GM10847 (cell line): ENCODE data around the gene PSD2.

Experiments used
- POLR2A ChIP-seq: IDR thresholded peaks from 2 replicates; pipeline ENCODE4 v1.6.1; 2011; ENCODE audit not compliant: insufficient read length; ENCODE audit errors: extremely low read depth

PSD2 gene

DNA sequence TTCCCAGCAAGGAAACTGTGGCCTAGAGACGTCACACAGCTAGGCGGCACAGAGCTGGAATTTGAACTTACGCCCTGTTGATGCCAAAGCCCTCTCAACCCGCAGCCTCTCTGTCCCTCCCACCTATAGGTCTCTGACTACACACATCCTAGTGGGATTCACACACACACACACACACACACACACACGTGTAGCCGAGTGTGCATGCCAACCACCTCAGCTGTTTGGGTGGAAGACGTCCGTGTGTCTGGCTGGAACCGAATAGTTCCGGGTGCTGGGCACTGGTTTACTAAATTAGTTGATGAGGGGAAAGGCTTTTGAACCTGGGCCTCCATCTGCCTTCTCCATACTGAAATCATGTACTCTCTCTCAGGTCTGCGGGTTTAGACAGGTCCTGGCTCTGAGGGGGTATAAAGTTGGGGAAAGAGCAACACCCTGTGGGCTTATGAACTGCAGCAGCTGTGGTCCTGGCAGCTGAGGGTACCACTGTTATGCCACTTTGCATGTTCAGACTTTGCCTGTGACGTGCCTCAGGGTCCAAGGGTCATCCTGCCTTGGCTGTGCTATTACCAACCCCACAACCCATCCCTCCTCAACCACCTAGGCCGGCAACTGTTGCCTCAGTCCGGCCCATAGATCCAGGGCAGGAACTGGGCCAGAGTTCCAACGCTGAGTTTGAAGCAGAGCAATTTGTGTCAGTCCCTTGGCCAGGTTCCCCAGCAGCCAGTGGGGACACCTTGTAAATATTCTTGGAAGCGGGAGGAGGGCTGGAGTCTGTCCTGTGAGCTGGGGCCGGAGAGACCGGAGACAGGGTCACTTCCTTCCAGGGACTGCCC lies 50.5 kb downstream of the PSD2 start:
- no peak for TF ChIP-seq POLR2A

DNA sequence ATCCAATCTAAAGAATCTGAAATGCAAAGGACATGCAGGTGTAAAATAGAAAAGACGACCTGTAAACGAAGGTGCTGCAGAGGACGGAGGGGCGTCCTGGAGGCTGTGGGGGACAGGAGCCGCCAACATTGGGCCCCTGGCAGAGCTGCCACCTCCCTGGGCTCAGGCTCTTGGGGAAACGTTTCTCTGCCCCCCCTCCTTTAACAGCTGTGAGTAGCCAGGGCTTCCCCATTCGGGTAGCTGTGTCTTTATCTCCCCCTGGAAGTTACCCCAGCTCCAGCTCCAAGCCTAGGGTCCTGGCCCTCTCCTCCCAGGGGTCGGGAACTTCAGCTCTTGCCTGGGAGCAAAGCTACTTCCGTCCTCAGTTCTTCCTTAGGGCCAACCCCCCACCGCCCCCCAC lies 51.5 kb downstream of the PSD2 start:
- no peak for TF ChIP-seq POLR2A

DNA sequence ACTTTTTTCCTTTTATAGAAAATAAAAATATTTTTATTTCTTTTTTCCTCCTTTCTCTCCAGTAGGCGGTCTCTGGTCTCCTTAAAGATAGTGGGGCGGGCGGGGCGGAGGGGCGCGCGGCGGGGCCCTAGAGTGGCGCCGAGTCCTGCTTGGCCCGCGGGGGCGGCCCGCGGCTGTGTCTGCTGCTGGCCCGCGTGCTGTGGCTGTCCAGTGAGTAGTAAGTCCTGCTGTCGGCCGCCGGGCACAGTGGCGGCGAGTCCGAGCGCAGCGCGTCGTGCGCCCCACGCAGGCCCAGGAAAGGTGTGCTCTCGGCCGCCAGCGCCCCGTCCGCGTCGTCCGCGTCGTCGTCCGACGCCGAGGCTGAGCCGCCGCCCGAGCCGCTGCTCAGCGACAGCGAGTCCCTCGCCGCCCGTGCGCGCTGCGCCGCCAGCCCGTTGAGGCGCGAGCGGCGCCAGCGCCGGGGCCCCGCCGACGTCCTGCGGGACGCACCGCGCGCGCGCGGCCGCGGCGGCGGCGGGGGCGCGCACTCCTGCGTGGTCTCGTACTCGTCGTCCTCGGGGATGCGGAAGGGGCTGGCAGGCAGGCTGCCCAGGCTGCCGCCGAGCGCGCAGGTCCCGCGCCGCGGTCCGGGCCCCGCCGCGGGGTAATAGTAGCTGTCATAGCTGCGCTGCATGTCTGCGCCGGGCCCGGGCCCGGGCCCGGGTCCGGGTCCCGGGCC lies 52.3 kb downstream of the PSD2 start:
- no peak for TF ChIP-seq POLR2A

DNA sequence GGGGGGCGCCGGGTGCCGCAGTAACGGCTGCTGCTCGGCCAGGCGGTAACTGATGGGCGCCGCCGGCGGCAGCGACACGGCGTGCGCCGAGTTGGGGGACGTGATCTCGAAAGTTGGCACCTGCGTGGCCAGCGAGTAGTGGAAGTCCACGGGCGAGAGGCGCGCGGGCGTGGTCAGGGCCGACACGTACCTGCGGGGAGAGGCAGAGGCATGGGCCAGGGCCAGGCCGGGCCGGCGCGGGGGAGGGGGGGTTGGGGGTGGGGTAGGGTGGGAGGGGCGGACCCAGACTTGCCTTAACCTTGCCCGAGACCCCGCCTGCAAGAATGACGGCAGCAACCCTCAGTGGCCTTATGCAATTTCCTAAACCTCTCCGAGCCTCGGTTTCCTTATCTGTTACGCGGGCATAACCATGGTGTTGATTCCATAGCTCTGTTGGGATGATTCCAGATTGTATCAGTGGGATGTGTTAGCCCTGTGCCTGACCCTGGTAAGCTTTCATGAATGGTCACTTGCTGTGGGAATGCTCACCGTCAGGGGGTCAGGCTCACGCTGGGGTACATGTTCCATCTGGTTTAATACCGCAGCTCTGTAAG lies 53.0 kb downstream of the PSD2 start:
- no peak for TF ChIP-seq POLR2A

DNA sequence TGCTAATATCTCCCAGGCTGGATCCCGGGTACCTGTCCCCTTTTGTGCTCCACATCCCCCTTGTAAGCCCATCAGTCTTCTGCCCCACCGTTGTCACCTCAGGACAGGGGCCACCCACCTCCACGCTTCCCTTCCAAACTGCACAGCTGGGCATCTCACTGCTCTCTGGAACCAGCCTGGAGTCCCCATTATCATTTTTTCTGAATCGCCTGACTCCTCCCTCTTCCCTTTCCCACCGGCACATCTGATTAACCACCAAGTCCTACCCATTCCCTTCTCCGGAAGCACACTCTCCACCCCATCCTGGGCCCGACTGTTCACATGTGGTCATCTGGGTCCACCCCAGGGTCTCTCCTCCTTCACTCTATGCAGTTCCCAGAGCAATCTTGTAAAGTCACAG lies 53.9 kb downstream of the PSD2 start:
- no peak for TF ChIP-seq POLR2A

DNA sequence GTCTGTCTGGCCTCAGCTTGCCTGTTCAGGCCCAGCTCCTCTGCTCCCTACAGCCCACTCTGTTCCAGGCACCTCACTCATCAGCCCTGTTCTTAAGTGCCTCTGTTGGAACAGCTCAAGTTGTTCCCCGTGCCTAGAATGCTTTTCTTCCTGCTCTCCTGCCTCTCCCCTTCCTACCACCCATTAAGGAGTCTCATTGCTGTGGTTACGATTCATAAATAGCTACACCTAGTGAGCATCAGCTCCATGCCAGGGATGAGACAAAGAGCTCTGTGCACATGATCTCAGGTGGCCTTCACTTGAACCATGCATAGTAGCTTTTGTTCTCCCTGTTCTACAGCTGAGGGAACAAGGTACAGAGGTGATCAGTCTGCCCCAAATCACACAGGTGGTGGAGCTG lies 54.3 kb downstream of the PSD2 start:
- no peak for TF ChIP-seq POLR2A

DNA sequence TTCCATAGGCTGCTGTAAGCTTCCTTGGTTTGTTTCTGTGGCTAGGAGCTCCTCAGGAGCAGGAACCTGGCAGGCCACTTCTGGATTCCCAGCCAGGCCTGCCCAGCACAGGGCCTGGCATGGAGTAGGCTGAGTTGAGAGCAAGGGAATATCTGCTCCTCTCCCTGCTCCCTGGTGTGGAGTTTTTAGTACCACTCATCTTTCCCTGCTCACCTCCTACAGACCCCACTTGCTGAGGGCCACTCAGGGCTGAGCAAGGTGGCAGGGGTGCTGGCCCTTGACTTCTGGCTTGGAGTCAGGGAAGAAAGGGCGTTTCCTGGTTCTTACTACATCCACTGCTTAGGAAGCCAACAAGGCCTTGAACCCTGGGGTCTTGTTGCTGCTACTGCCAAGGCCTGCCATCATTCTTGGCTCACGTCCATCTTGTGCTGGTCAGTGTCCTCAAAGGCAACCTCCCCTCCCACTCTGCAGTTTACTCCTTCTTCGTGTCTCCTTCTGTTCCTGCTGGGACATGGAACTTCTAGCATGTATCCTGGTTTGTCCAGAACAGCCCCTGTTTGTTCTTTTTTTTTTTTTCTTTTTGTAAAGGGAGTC lies 54.9 kb downstream of the PSD2 start:
- no peak for TF ChIP-seq POLR2A

DNA sequence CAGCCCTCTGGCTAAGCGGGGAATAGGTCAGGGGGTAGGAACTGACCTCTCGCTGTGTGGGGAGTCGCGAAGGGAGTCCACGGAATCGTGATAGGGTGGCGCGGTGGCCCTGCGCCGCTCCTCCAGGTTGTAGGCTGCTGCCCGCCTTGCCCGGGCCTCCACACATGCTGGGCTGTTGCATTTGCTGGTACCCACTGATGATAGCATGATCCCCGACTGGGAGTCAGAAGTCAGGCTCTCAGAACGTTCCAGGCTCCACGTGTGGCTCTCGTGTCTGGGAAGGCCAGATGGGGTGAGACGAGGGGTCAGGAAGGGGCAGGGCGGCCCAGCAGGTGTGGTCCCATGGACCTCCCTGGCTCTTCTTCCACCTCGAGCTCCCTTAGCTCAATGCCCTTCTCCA lies 56.0 kb downstream of the PSD2 start:
- no peak for TF ChIP-seq POLR2A

DNA sequence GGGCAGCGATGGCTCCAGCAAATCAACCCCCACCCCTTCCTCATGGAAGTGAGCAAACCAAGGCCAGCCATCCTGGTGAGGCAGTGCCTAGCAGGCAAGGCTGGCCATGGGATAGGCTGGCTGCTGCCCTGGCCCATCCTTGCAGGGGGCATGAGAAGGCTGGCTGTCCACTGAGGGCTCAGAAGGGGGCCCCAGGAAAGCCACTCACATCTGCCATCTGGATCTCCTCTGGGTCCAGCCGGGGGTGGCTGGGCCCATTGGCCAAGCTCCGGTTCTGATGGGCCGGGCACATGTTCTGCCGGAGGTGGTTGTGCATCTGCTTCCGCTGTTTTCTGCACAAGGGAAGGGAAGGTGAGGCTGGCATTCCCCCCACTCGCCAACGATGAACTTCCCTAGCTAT lies 57.1 kb downstream of the PSD2 start:
- no peak for TF ChIP-seq POLR2A

DNA sequence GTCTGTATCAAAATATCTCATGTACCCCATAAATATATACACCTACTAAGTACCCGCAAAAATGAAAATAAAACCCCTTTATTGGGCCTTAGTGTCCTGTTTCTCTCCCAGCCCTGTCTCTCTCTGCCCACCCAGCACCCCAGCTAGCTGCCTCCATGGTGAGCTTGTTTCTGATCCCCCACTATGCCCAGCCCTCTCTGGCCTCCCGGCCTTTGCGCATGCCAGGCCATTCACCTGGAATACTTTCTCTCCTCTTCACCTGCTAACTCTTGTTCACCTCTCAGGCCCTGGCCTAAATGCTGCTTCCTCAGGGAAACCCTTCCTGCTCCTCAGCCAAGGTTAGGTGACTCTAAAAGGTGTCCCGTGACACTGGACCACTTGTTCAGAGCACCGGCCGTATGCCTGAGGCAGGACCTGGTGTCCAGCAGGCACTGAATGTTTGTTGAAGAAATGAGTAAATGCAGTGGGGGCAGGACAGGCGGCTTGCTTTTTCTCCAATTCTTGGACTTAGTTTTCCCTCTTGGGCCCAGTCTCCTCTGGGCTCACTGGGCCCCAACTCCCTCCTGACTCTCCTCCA lies 58.5 kb downstream of the PSD2 start:
- TF ChIP-seq POLR2A = no peak

DNA sequence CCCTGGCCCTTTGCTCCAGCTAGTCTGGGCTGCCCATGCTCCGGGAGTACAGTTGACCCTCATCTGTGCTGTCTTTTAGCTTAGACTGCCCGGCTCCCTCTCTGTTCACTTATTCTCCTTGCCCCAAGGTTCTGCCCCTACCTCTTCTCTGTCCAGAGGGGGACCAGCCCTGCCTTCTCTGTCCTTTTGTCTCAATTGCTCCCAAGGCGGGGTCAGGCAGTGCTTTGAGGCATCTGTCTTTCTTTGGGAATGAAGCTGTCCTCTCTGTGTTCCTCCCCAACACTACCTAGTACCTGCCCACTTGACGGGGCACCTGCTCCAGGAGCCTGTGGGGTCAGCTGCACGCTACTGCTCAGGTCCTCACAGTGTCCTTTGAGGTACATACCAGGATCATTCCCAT lies 59.3 kb downstream of the PSD2 start:
- no peak for TF ChIP-seq POLR2A

DNA sequence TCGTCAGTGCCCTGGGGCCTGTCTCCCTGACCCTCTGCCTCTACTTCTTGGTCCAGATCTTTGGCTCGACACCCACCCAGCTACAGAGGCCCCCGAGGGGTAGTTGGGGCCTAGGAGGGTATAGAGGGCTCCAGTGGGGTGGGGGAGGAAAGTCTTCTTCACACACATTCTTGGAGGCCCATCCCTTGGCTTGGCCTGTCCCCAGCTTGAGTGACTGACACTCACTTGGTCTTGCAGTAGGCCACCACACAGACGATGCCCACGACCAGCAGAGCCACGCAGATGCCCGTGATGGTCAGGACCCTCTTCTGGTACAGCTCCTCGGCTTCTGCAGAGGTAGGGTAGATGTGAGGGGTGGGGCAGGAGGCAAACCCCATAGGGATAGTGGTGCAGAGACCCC lies 59.8 kb downstream of the PSD2 start:
- no peak for TF ChIP-seq POLR2A

DNA sequence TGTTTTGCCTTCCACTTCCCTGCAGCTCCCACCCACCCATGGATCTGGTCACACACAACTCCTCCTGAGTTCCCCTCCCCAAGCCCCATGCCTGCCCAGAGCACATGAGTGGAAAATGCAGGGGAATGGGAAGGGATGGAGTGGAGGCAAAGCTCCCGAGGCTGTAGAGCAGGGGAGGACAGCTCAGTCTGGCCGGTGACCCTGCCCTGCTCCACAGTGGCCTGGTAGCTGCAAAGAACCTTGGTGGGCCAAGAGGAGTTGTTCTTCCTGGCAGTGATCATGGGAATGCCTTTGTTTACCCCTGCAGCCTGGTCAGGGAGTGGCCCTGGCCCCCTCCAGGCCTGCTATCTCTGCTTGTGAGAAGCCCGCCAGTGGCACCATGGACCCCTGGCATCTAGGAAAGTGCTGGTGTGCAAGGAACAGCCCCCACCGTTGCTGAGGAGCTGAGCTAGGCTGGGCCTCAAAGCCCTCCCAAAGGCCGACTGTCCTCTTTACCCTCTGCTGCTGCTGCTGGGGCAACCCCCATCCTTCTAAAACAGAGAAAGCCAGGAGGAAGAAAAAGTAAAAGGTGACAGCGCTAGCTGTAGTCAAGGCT lies 60.4 kb downstream of the PSD2 start:
- no peak for TF ChIP-seq POLR2A

DNA sequence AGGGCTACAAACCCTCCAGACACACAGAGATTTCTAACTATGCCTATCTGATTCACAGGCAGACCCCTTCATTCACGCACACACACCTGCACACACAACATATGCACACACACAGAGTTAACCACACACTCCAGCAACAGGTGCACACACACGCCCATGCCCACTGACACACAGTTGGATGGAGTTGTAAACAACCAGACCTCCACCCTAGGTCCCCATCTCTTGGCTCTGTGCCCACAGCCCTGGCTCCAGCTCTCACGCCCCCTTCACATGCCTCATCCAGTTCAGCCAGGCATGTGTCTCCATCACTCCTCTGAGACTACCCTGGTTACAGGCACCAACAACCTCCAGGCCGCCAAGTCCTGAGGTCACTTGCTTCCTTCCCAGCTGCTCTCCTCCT lies 61.1 kb downstream of the PSD2 start:
- no peak for TF ChIP-seq POLR2A

DNA sequence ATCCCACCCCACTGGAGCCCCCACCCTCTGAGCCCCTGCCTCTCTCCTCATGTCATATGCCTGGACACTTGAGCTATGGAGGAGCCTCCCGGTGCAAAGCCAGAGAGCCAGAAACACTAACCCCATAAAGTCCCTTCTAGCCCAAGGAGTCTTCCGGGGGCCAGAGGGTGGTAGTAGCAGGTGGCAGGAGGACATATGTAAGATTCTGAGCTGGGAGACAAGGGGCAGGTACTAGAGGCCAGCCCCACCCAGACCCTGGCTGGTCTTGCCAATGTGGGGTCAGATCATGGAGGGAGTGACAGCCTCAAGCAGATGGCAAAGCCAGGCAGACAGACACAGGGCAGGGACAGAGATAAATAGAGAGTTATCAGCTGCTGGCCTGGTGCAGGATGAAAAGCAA lies 63.4 kb downstream of the PSD2 start:
- TF ChIP-seq POLR2A = no peak

DNA sequence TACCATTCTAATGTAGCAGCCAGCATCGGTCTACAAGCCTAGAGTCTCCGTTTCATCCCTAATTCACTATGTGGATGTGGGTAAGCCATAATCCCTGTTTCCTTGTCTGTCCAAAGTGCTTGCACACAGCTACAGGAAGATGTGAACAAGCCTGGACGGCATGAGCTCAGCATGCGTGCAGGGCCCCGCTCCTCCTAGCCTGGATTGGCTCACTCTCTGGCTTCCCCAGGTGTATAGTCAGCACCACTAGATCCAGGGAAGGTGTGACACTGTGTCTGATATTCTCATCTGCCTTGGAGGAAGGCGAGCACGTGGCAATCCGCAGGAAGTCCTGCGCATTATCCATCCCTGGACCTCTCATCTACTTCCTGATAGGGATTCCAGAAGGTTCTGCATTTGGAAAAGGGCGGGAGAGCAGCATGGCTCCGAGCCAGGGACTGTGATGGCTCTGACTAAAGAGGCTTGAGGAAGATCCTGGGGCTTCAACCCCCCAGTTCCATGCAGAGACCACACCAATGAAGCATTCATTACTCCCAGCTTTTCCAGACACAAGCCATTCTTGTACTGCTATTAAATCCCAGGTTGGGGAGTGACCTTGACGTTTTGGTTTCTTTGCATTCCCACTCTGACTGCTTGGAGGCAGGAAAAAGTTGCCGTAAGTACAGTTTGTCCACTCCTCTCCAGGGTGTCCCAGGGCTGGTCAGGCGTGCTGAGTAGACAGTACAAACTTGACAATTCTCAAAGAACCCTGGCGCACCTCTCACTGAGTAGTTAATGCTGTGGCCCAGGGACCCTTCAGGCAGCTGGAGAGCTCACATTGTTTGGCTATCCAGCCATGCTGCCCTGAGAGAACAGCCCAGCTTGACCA lies 65.6 kb downstream of the PSD2 start:
- TF ChIP-seq POLR2A = no peak
